Islet of Langerhans (tissue), 1 donor: ENCODE results near the gene TJP3.
A peak's percentile ranks its signal among the peaks of the same experiment; 100 is the strongest.
"Not testable (repeated sequence)": the region's sequence is repeated elsewhere in the genome, so short reads cannot be mapped to it uniquely, and the experiment has no call there.

Experiments
- FAIRE-seq: peaks from one replicate; lab custom pipeline; 2011; peaks lifted over from hg19 to GRCh38; lab: Jason Lieb, UNC

The TJP3 gene

GRCh38 chr19:3743486-3743885 lies 35.3 kb downstream of the TJP3 start:
- no peak for FAIRE-seq

- FAIRE-seq = no peak
Observed at GRCh38 chr19:3745363-3746045, 37.3 kb downstream of the TJP3 start.

GRCh38 chr19:3746371-3747056 lies 38.3 kb downstream of the TJP3 start:
- FAIRE-seq = no peak

- FAIRE-seq = no peak
Observed at GRCh38 chr19:3748965-3749364, 40.8 kb downstream of the TJP3 start.

GRCh38 chr19:3750211-3750610 lies 42.0 kb downstream of the TJP3 start:
- FAIRE-seq = no peak

- FAIRE-seq = no peak
Observed at GRCh38 chr19:3751236-3751635, 43.1 kb downstream of the TJP3 start.

GRCh38 chr19:3752492-3752891 lies 44.3 kb downstream of the TJP3 start:
- FAIRE-seq = no peak

- FAIRE-seq = no peak
Observed at GRCh38 chr19:3753631-3754410, 45.6 kb downstream of the TJP3 start.

- FAIRE-seq = not testable (repeated sequence)
Observed at GRCh38 chr19:3757705-3758104, 49.5 kb downstream of the TJP3 start.

- not testable (repeated sequence) for FAIRE-seq
Observed at GRCh38 chr19:3758297-3758696, 50.1 kb downstream of the TJP3 start.

GRCh38 chr19:3759482-3760254 lies 51.5 kb downstream of the TJP3 start:
- no peak for FAIRE-seq

- FAIRE-seq = no peak
Observed at GRCh38 chr19:3760871-3761361, 52.7 kb downstream of the TJP3 start.

GRCh38 chr19:3761382-3762129 lies 53.4 kb downstream of the TJP3 start, which contains the start of gene APBA3:
Gene APBA3, minus strand, starts transcription at chr19:3761692. Its CDS starts 1,428 bp downstream, at chr19:3760264.
- FAIRE-seq = no peak

GRCh38 chr19:3762130-3762473 lies 53.9 kb downstream of the TJP3 start:
- FAIRE-seq = no peak

- peak; percentile 96 for FAIRE-seq
Observed at GRCh38 chr19:3762501-3763459, 54.6 kb downstream of the TJP3 start, which contains the start of gene MRPL54. Gene MRPL54, plus strand, starts transcription at chr19:3762682. Its CDS starts 19 bp downstream, at chr19:3762701.

GRCh38 chr19:3765121-3765520 lies 56.9 kb downstream of the TJP3 start:
- FAIRE-seq = no peak

- FAIRE-seq = not testable (repeated sequence)
Observed at GRCh38 chr19:3765757-3766156, 57.6 kb downstream of the TJP3 start.

- FAIRE-seq = no peak
Observed at GRCh38 chr19:3766520-3766919, 58.3 kb downstream of the TJP3 start.

- no peak for FAIRE-seq
Observed at GRCh38 chr19:3767050-3767449, 58.9 kb downstream of the TJP3 start.
